Thymus (tissue), 11 donors: ENCODE data around the gene PRCD. TPM values are rescaled to one million over a fixed set of nuclear protein-coding genes. Genes with fewer than 3 reads are reported as not detected.
"Not testable (repeated sequence)": the region's sequence is repeated elsewhere in the genome, so short reads cannot be mapped to it uniquely, and the experiment has no call there.

Experiments used
- DNase-seq, 9 donors: peaks; one replicate each; pipeline ENCODE4 v3.0.0-alpha.2; 2013; ENCODE audit warnings: low spot score in 9 of 9, low read depth in 6 of 9, missing footprints in 1 of 9
- H3K27ac ChIP-seq, 2 donors: one replicate each; pipeline ENCODE4 v1.5.1; 2013; ENCODE audit warnings: control low read depth in 1 of 2, low read depth in 1 of 2, low read length in 1 of 2, mild to moderate bottlenecking in 1 of 2, moderate library complexity in 1 of 2
- H3K27me3 ChIP-seq, 2 donors: one replicate each; pipeline ENCODE4 v1.5.1; 2013; ENCODE audit warnings: low read length in 1 of 2; ENCODE audit not compliant: control insufficient read depth in 2 of 2, insufficient read depth in 1 of 2
- H3K36me3 ChIP-seq, 2 donors: one replicate each; pipeline ENCODE4 v1.5.1; 2013; ENCODE audit warnings: low read length in 1 of 2, mild to moderate bottlenecking in 1 of 2, moderate library complexity in 1 of 2; ENCODE audit not compliant: control insufficient read depth in 2 of 2, insufficient read depth in 2 of 2
- H3K4me1 ChIP-seq, 2 donors: one replicate each; pipeline ENCODE4 v1.5.1; 2013; ENCODE audit warnings: low read length in 2 of 2; ENCODE audit not compliant: control insufficient read depth in 2 of 2, insufficient read depth in 2 of 2
- H3K4me3 ChIP-seq, 2 donors: one replicate each; pipeline ENCODE4 v1.5.1; 2013; ENCODE audit warnings: low read length in 2 of 2, control low read depth in 1 of 2, mild to moderate bottlenecking in 1 of 2
- H3K9me3 ChIP-seq, 2 donors: one replicate each; pipeline ENCODE4 v1.5.1; 2013; ENCODE audit warnings: low read length in 1 of 2, mild to moderate bottlenecking in 1 of 2; ENCODE audit not compliant: control insufficient read depth in 2 of 2, insufficient read depth in 1 of 2
- WGBS: extraction: QIAGEN DNeasy Blood & Tissue Kit; methylation state at CpG from one replicate; pipeline ENCODE4 v1.1.7; 2013; 5-methylcytosine and 5-hydroxymethylcytosine counted together
- polyA plus RNA-seq: library from polyadenylated mRNA; stranded (reverse); fragments of 200-250 nt; gene quantifications from one replicate; pipeline ENCODE4 v1.2.3, GENCODE V29; 2013
- total RNA-seq: library from RNA; stranded (reverse); fragments of 120-200 nt; gene quantifications from one replicate; pipeline ENCODE4 v1.2.4, GENCODE V29; 2013
- donor health status: healthy.

The PRCD gene
- total and polyA plus RNA-seq, 2 donors = 0.47 to 16.8 TPM

DNA sequence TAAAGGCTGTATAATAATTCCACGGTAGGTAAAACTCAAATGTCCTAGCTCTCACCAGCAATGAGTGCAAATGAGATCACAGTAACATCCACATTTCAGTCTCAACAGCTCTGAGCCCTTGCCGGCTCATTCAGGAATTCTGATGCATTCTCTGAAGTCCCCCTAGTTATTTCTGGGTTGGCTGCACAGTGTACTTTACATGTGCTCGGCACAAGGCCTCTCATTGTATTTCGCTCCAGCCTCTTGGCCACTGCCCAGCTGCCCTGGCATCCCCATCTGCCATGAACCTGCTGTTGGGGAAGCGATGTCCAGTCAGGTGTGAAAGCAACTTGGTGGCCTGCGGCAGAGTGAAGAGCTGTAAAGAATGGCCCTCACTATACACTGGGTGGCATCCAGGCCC is 14.3 kb downstream of the PRCD start:
- Histone ChIP-seq H3K27ac (no peak overlapping the region), H3K36me3 (peaks cover 1 to 5% of the 10 kb centered on the region in 2 donors), H3K27me3 (no peaks in the 10 kb centered on the region), H3K4me1 (peaks cover 13 to 21% of the 10 kb centered on the region in 2 donors), H3K4me3 (no peak overlapping the region), H3K9me3 (no peaks in the 10 kb centered on the region)
- WGBS = 87% methylated on average over 6 of the region's 6 CpGs
- no peak for DNase-seq

DNA sequence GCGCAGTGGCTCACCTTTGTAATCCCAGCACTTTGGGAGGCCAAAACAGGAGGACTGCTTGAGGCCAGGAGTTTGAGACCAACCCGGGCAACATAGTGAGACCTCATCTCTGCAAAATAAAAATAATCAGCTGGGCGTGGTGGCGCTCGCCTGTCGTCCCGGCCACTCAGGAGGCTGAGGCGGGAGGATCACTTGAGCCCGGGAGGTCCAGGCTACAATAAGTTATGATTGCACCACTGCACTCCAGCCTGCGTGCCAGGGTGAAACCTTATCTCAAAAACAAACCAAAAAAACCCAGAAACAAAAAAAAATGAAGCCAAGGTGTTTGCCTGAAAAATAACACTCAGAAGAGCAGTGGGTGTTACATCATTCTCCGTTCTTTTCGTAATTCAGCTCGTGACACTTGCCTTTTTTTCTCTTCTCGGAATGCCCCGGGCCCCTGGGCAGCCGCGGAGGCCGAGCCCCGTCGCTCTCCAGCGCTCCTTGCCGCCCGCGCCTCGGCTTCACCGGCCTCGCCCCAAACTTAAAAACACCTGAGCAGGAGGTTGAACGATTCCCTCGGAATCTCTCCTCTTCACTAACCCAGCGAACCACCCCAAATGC is 17.0 kb downstream of the PRCD start:
- DNase-seq = peak in 1 of 9 donors; percentile 43
- peaks cover 20 to 25% of the 10 kb centered on the region in 2 donors for H3K36me3 ChIP-seq
- H3K9me3 ChIP-seq = no peaks in the 10 kb centered on the region
- WGBS = 39% methylated on average over 30 of the region's 30 CpGs
- H3K27me3 ChIP-seq = no peaks in the 10 kb centered on the region
- peaks cover 15 to 28% of the 10 kb centered on the region in 2 donors for H3K4me1 ChIP-seq
- peak overlapping the region; percentile 77 to 86 for H3K4me3 ChIP-seq
- H3K27ac ChIP-seq = peak overlapping the region; percentile 83 to 92

DNA sequence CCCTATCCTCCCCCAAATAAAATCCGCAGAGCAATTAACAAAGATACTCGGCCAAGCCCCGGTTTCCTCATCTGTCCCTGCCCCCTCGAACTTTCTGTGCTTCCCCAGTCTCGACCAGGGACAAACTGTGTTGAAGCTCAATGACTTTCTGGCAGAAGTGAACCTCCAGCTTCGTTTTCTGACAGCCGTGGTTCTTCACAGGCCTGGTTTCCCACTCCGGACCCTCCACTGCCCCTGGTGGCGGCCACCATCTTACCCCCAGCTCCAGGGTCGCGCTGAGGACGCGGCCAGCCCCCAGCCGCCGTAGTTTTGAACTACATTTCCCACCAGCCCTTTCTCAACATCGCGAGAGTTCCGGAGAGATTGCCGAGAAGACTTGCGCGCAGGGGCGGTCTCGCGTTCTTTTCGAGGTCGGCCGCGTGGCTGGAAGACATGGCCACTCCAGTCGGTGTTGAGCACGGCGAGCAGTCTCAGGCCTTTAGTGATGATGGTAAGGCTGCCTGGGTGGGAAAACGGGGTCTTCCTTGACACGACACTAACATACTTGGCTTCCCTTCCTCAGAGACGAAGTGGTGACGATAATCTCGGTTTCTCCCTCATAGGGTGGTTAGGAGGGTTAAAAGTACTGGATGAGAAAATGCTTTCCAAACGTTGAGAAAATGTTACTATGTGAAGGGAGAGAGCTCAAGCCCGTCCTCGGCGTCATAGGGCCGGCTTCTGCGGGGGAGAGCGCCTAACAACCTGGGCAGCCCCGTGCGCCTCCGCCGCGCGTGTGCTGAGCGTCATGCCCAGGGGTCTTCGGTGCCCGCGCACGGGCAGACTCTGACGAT is 17.7 kb downstream of the PRCD start:
- under 1% methylated on average over 55 of the region's 55 CpGs for WGBS
- H3K9me3 ChIP-seq = no peaks in the 10 kb centered on the region
- peaks cover 23 to 31% of the 10 kb centered on the region in 2 donors for H3K36me3 ChIP-seq
- H3K4me1 ChIP-seq = peaks cover 15 to 31% of the 10 kb centered on the region in 2 donors
- H3K27ac ChIP-seq = peak overlapping the region; percentile 83 to 92
- no peaks in the 10 kb centered on the region for H3K27me3 ChIP-seq
- peak; percentile 88 to 98 (median 93) for DNase-seq
- H3K4me3 ChIP-seq = peak overlapping the region; percentile 77 to 86

DNA sequence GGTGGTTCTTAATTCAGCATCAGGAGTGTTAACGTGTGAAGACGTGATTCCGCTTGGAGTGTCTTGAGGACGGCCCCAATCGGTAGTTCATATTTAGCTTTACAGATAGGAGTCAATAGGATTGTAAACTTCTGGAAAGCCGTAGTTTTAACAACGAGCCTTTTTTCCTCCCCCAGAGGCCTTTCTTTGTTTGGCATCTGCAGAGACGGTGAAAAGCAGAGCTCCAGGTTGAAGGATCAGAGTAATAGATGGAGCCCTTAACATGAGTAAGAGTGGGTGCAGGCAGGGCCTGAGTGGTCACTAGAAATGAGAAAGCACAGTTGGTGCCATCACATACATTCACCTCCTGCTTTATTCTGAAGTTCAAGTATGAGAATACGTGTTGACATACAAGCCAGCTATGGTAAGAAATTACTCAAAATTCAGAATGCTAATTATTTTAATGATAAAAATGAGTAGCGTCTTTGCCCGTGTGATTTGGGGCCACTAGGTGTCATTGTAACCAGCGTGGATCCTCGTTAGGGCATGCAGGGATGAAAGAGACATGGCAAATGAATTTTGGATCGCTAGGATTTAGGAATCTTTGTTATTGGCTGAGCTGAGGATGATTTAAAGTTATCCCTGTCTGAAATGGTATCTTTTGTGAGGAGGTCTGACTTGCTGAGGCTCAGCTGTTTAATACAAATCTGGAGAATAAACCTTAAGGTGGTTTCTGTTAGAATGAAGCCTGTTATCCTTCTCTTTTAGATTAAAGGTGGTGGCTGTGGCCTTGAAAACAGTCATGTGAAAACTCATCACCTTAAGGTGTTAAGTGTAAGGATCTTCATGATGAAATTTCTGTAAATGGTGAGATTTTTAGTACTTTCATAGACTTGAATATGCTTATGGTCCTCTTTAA is 18.6 kb downstream of the PRCD start:
- 2% methylated on average over 14 of the region's 14 CpGs for WGBS
- Histone ChIP-seq H3K27ac (peak overlapping the region; percentile 71 to 92), H3K36me3 (peaks cover 23 to 38% of the 10 kb centered on the region in 2 donors), H3K9me3 (no peaks in the 10 kb centered on the region), H3K4me1 (peaks cover 15 to 31% of the 10 kb centered on the region in 2 donors), H3K4me3 (peak overlapping the region; percentile 77 to 86), H3K27me3 (no peaks in the 10 kb centered on the region)
- peak in 2 of 9 donors; percentile 23 to 41 for DNase-seq

DNA sequence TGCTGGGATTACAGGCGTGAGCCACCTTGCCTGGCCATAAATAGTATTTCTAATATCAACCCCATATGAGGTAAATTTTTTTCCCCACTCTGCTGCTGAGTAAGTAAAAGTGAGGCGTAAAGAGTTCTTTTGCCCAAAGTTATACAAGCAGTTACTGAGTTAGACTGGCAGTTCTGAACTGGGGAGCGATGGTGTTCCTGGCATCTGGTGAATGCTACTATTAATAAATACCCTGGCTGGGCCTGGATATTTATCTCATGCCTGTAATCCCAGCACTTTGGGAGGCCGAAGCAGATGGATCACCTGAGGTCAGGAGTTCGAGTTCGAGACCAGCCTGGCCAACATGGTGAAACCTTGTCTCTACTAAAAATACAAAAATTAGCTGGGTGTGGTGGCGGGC is 19.6 kb downstream of the PRCD start:
- not testable (repeated sequence) for H3K9me3 ChIP-seq, H3K4me3 ChIP-seq, DNase-seq, H3K27ac ChIP-seq, H3K27me3 ChIP-seq
- Histone ChIP-seq H3K4me1 (peaks cover 15 to 28% of the 10 kb centered on the region in 2 donors), H3K36me3 (peaks cover 18 to 41% of the 10 kb centered on the region in 2 donors)
- WGBS = 97% methylated on average over 7 of the region's 7 CpGs

DNA sequence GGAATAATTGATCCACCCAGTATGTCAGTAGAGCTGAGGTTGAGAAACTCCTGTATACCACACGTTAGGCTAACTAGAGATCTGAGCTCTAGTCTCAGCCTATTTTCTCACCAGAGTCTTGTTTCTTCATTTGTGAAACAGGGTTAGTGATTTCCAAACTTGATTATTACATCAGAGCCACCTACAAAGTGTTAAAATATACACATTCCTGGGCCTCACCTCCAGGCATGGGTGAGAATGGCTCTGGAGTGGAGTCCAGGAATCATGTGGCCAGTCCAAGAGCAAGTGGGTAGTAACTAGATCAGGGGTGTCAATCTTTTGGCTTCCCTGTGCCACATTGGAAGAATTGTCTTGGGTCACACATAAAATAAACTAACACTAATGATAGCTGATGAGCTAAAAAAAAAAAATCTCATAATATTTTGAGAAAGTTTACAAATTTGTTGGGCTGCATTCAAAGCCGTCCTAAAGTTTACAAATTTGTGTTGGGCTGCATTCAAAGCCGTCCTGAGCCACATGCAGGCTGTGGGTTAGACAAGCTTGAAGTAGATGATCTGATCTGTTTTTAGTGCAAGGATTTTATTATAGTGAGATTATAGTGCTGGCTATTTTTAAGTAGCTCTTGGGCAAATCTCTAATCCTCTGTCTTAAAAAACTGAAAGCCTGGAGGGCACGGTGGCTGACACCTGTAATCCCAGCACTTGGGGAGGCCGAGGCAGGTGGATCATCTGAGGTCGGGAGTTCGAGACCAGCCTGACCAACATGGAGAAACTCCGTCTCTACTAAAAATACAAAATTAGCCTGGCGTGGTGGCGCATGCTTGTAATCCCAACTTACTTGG is 20.4 kb downstream of the PRCD start:
- peaks cover 15 to 28% of the 10 kb centered on the region in 2 donors for H3K4me1 ChIP-seq
- H3K36me3 ChIP-seq = peaks cover 20 to 48% of the 10 kb centered on the region in 2 donors
- DNase-seq = no peak
- no peak overlapping the region for H3K4me3 ChIP-seq
- no peaks in the 10 kb centered on the region for H3K9me3 ChIP-seq
- no peaks in the 10 kb centered on the region for H3K27me3 ChIP-seq
- 92% methylated on average over 10 of the region's 10 CpGs for WGBS
- no peak overlapping the region for H3K27ac ChIP-seq

DNA sequence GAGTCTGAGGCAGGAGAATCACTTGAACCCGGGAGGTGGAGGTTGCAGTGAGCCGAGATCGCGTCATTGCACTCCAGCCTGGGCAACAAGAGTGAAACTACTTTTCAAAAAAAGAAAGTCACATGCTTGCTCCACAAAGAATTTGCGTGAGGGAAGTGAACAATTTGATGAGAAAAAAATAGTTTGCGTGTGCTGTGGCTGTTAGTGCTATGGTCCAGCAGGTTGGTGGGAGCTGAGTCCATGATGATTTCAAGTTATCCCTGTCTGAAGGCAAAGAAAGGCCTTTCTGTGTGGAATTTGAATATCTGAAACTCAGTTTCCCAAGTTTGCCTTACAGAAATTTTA is 21.0 kb downstream of the PRCD start:
- 96% methylated on average over 6 of the region's 6 CpGs for WGBS
- no peak for DNase-seq
- Histone ChIP-seq H3K36me3 (peaks cover 26 to 54% of the 10 kb centered on the region in 2 donors), H3K27ac (no peak overlapping the region), H3K4me3 (no peak overlapping the region), H3K4me1 (peaks cover 15 to 28% of the 10 kb centered on the region in 2 donors), H3K9me3 (no peaks in the 10 kb centered on the region), H3K27me3 (no peaks in the 10 kb centered on the region)

DNA sequence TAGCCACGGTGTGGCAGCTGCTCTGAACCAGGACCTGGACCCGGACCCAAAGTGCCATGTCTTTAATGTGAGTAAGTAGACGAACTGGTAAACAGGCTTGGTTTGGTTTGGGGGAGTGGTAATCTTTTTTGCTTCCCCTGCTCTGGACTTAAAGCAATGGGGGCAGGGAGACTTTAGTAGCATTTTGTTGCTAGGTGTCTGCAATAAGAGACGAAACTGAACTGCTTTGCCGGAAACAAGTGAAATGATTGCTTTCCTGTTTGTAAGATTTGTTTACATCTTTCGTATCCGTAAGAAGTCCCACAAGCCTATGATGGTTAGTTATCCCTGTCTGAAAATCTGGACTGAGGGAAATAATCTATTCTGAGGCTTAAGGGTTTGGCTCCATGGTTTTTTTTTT is 21.5 kb downstream of the PRCD start:
- Histone ChIP-seq H3K36me3 (peaks cover 29 to 59% of the 10 kb centered on the region in 2 donors), H3K4me3 (no peak overlapping the region), H3K9me3 (no peaks in the 10 kb centered on the region), H3K27me3 (no peaks in the 10 kb centered on the region), H3K4me1 (peaks cover 15 to 28% of the 10 kb centered on the region in 2 donors), H3K27ac (no peak overlapping the region)
- 85% methylated on average over 7 of the region's 7 CpGs for WGBS
- DNase-seq = no peak
